Lung (tissue), 12 donors: ENCODE measurements around the gene BOLA3. TPM values are rescaled to one million over a fixed set of nuclear protein-coding genes. Genes with fewer than 3 reads are reported as not detected.

ENCODE experiments used
- ATAC-seq: fragments of 200-7000 bp; cut with Tn5 transposase; one replicate; pipeline ENCODE4 v1.9.1; 2020; ENCODE audit warnings: moderate number of reproducible peaks; ENCODE audit not compliant: insufficient read depth, low FRiP score
- DNase-seq, 3 donors: peaks; one replicate each; pipeline ENCODE4 v3.0.0-alpha.2; 2013 to 2017
- H3K27ac ChIP-seq, 2 donors: one replicate each; pipeline ENCODE4 v1.5.1; 2013; ENCODE audit warnings: mild to moderate bottlenecking in 2 of 2, moderate library complexity in 2 of 2, control low read depth in 1 of 2, inconsistent platforms in 1 of 2, low read depth in 1 of 2, low read length in 1 of 2
- H3K27me3 ChIP-seq, 3 donors: one replicate each; pipeline ENCODE4 v1.5.1; 2013; ENCODE audit warnings: low read length in 2 of 3; ENCODE audit not compliant: control insufficient read depth in 3 of 3, insufficient read depth in 3 of 3
- H3K36me3 ChIP-seq, 4 donors: one replicate each; pipeline ENCODE4 v1.5.1; 2013; ENCODE audit warnings: low read length in 4 of 4, mild to moderate bottlenecking in 1 of 4, moderate library complexity in 1 of 4; ENCODE audit not compliant: control insufficient read depth in 4 of 4, insufficient read depth in 4 of 4
- H3K4me1 ChIP-seq, 5 donors: one replicate each; pipeline ENCODE4 v1.5.1; 2013; ENCODE audit warnings: low read length in 5 of 5, mild to moderate bottlenecking in 2 of 5, moderate library complexity in 1 of 5; ENCODE audit not compliant: control insufficient read depth in 5 of 5, insufficient read depth in 5 of 5
- H3K4me3 ChIP-seq: one replicate; pipeline ENCODE4 v1.5.1; 2013; ENCODE audit warnings: mild to moderate bottlenecking, control low read depth, moderate library complexity
- H3K9ac ChIP-seq, 2 donors: one replicate each; pipeline ENCODE4 v1.5.1; 2013; ENCODE audit warnings: low read length in 2 of 2, control low read depth in 1 of 2; ENCODE audit not compliant: insufficient read depth in 1 of 2
- H3K9me3 ChIP-seq, 4 donors: one replicate each; pipeline ENCODE4 v1.5.1; 2013; ENCODE audit warnings: low read length in 3 of 4, mild to moderate bottlenecking in 1 of 4, moderate library complexity in 1 of 4; ENCODE audit not compliant: control insufficient read depth in 4 of 4, insufficient read depth in 3 of 4
- WGBS, 2 donors: extraction: QIAGEN DNeasy Blood & Tissue Kit; methylation state at CpG; one replicate each; pipeline ENCODE4 v1.1.7; 2013; 5-methylcytosine and 5-hydroxymethylcytosine counted together
- polyA plus RNA-seq, 2 donors: library from polyadenylated mRNA; stranded (reverse); fragments of 200-250 nt; gene quantifications; one replicate each; pipeline ENCODE4 v1.2.1, GENCODE V29; 2013
- total RNA-seq, 2 donors: library from RNA; depleted of rRNA in 1 of 2; stranded (reverse); fragments of >200 nt in 1 of 2; gene quantifications; one replicate each; pipeline ENCODE4 v1.2.1, GENCODE V29; 2014 to 2021
- TF ChIP-seq, protein P1 (sequence below): IDR thresholded peaks from 2 replicates; pipeline ENCODE4 v1.5.1; 2012; ENCODE audit warnings: mild to moderate bottlenecking; ENCODE audit errors: control extremely low read depth, extremely low read depth
- donor health status: control.
- donor health status: control.
- donor health status: Bipolar disorder and iron deficiency.
- donor health status: healthy.
- donor health status: DM: yes; HTN: yes; CAD: no.

BOLA3 gene
- total and polyA plus RNA-seq, 4 donors: 12.0 to 64.5 (median 39.7) TPM

DNA sequence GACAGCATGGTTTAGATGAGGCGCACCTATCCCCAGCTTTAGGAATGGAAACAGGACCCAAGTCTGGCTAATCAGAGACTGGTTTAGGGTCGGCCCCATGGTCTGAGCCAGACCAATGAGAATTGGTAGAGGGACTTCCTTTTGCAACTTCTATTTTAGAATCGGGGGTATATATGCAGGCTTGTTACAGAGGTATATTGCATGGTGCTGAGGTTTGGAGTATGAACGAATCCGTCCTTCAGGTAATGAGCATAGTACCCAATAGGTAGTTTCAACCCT lies 1.5 kb upstream of the BOLA3 start:
- no peaks in the 10 kb centered on the region for H3K9me3 ChIP-seq
- ATAC-seq: no peak
- H3K4me3 ChIP-seq: no peak overlapping the region
- WGBS, 2 donors: 86 to 91% methylated on average over 5 of the region's 5 CpGs
- H3K36me3 ChIP-seq: peaks cover 7 to 16% (median 10%) of the 10 kb centered on the region in 4 donors
- no peak for DNase-seq
- TF ChIP-seq, protein P1, sequence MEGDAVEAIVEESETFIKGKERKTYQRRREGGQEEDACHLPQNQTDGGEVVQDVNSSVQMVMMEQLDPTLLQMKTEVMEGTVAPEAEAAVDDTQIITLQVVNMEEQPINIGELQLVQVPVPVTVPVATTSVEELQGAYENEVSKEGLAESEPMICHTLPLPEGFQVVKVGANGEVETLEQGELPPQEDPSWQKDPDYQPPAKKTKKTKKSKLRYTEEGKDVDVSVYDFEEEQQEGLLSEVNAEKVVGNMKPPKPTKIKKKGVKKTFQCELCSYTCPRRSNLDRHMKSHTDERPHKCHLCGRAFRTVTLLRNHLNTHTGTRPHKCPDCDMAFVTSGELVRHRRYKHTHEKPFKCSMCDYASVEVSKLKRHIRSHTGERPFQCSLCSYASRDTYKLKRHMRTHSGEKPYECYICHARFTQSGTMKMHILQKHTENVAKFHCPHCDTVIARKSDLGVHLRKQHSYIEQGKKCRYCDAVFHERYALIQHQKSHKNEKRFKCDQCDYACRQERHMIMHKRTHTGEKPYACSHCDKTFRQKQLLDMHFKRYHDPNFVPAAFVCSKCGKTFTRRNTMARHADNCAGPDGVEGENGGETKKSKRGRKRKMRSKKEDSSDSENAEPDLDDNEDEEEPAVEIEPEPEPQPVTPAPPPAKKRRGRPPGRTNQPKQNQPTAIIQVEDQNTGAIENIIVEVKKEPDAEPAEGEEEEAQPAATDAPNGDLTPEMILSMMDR: no peak
- no peaks in the 10 kb centered on the region for H3K27me3 ChIP-seq
- H3K9ac ChIP-seq: no peak overlapping the region
- peaks cover 0 to 15% (median 10%) of the 10 kb centered on the region in 5 donors for H3K4me1 ChIP-seq
- H3K27ac ChIP-seq: no peak overlapping the region

DNA sequence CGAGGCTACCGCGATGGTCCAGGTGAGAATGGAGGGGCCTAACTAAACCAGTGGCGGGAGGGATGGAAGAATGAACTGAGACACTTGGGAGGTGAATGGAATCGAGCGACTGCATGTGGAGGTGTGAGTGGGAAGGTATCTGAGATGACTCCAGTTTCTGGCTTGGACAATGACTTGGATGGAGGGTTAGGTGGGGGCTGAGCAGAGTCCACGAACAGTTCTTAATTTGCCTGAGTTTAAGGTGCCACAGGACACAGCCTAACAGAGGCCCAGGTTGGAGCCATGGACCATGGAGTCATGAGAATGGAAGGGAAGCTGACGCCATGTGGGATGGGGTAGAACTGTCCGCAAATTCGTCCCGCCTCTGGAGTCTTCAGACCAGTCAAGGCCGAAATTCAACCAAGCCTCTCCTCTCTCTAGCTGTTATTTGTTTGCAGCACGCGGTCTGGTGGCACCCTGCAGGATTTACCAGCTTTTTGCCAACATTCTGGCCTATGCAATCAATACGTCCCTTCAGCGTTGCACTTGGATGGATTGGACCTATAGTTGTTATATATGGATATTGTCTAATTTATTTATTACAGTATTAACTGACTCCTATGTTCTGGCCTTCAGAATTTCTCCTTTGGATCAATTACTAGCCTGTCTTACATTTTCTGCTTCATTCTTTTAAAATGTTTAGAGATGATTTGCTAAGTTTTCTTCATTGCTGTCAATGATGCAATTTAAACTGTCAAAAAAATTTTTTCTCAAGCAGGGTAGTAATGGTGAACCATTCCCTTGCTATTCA lies 940 bp upstream of the BOLA3 start:
- DNase-seq (peak in 2 of 3 donors; percentile 16 to 18), ATAC-seq (no peak)
- H3K9me3 ChIP-seq: no peaks in the 10 kb centered on the region
- peak overlapping the region; percentile 42 to 70 for H3K9ac ChIP-seq
- peak overlapping the region; percentile 30 for H3K4me3 ChIP-seq
- H3K36me3 ChIP-seq: peaks cover 6 to 14% (median 9%) of the 10 kb centered on the region in 4 donors
- H3K27me3 ChIP-seq: no peaks in the 10 kb centered on the region
- WGBS, 2 donors: 56% methylated on average over 16 of the region's 16 CpGs
- TF ChIP-seq, protein P1: no peak
- peaks cover 0 to 15% (median 10%) of the 10 kb centered on the region in 5 donors for H3K4me1 ChIP-seq
- H3K27ac ChIP-seq: peak overlapping the region in 1 of 2 donors; percentile 82

DNA sequence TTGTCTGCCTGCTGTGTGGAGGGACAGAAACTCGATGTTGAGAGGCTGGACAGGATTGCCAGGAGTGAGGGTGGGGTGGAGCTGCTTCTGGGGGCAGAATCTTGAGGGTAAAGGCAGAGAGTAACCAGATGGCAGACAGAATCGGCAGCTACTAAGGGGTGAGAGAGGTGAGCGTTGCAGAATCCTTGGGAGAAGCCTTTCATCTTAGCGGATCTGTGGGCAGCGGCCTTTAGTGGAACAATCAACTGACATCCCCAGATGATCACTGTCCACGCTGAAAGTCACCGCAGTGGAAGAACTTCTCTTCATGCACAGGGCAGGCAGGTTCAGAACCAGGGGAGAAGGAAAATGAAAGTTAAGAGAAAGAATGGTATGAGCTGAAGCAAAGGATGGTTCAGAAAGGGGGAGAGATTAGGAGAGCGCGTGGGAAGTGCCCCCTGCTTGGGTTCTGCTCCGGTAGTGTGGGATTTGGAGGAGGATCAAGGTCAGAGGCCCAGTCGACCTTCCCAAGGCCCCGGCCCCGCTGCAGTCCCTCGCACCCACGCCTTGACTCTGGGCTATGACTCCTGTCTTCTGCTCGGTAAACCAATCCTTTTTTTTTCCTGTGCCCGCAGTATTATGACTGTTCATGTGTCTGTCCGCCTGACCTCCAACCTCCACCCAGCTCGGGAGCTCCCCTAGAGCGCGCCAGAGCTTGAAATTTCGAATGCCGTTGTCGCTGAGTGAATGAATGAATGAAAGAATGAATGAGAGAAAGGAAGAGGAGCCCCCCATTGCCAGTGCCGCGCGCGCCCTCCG lies 584 bp downstream of the BOLA3 start:
- peak in 1 of 3 donors; percentile 5 for DNase-seq
- peak overlapping the region; percentile 18 to 82 for H3K9ac ChIP-seq
- peak overlapping the region; percentile 80 for H3K4me3 ChIP-seq
- TF ChIP-seq, protein P1: no peak
- no peaks in the 10 kb centered on the region for H3K27me3 ChIP-seq
- ATAC-seq: peak; percentile 22
- peaks cover 0 to 15% (median 10%) of the 10 kb centered on the region in 5 donors for H3K4me1 ChIP-seq
- WGBS, 2 donors: 7 to 11% methylated on average over 29 of the region's 29 CpGs
- H3K9me3 ChIP-seq: no peaks in the 10 kb centered on the region
- H3K27ac ChIP-seq: peak overlapping the region; percentile 34 to 54
- peaks cover 0 to 8% (median 4%) of the 10 kb centered on the region in 4 donors for H3K36me3 ChIP-seq
